Activated CD4-positive, alpha-beta memory T cell treated with anti-CD3 and anti-CD28 coated beads, Interleukin-2, amount 10 ng/mL, durations not matched to agents 7 days and 5 days (primary cell): Measurements from ENCODE around the gene CCK. TPM values are rescaled to one million over a fixed set of nuclear protein-coding genes. Genes with fewer than 3 reads are reported as not detected.
A peak's percentile ranks its signal among the peaks of the same experiment; 100 is the strongest.

Source experiments
- CTCF ChIA-PET: fragments of 350-600 bp; sonication (Branson Sonifier 250); formaldehyde crosslinking; loops from one replicate; lab custom pipeline; 2021; ENCODE audit warnings: antibody characterized with exemption, inconsistent platforms; lab: Charles Lee
- POLR2A ChIA-PET: fragments of 350-600 bp; sonication (Branson Sonifier 250); formaldehyde crosslinking; loops from one replicate; lab custom pipeline; 2021; ENCODE audit warnings: antibody characterized with exemption; lab: Charles Lee
- DNase-seq: peaks from one replicate; pipeline ENCODE4 v3.0.0-alpha.2; 2020
- H3K27ac Mint-ChIP-seq: one replicate; pipeline ENCODE4 v1.8.0; 2021; ENCODE audit warnings: mild to moderate bottlenecking, mixed read lengths
- H3K27me3 Mint-ChIP-seq: one replicate; pipeline ENCODE4 v1.8.0; 2021; ENCODE audit warnings: mixed read lengths
- H3K36me3 Mint-ChIP-seq: one replicate; pipeline ENCODE4 v1.8.0; 2021; ENCODE audit warnings: low read depth, mixed read lengths
- H3K4me1 Mint-ChIP-seq: one replicate; pipeline ENCODE4 v1.8.0; 2021; ENCODE audit warnings: mixed read lengths
- H3K4me3 Mint-ChIP-seq: one replicate; pipeline ENCODE4 v1.8.0; 2021; ENCODE audit warnings: mild to moderate bottlenecking, mixed read lengths
- H3K9me3 Mint-ChIP-seq: one replicate; pipeline ENCODE4 v1.8.0; 2021; ENCODE audit warnings: mixed read lengths
- total RNA-seq, 2 experiments: library from RNA; stranded (reverse); gene quantifications; one replicate each; pipeline ENCODE4 v1.2.3, GENCODE V29; 2021

CCK gene
- total RNA-seq, 2 experiments from 2014 or later, result not detected

GRCh38 chr3:42214565-42215283 lies 51.3 kb downstream of the CCK start:
- Mint-ChIP-seq H3K4me3 (no peak overlapping the region), H3K27ac (no peak overlapping the region), H3K9me3 (no peaks in the 10 kb centered on the region), H3K4me1 (peaks cover 50% of the 10 kb centered on the region), H3K36me3 (peaks cover 24% of the 10 kb centered on the region), H3K27me3 (no peaks in the 10 kb centered on the region)
- POLR2A ChIA-PET, result interaction anchor here (1.1 kb wide), 1 partner anchor 9 kb away, joined by 4 read pairs; no protein-coding TSS in a partner anchor
- no peak for DNase-seq
- CTCF ChIA-PET, result interaction anchor here (1.3 to 4.3 kb wide), 3 partner anchors 21 to 27 kb away, joined by 3 to 28 read pairs (median 3); no protein-coding TSS in a partner anchor

DNA sequence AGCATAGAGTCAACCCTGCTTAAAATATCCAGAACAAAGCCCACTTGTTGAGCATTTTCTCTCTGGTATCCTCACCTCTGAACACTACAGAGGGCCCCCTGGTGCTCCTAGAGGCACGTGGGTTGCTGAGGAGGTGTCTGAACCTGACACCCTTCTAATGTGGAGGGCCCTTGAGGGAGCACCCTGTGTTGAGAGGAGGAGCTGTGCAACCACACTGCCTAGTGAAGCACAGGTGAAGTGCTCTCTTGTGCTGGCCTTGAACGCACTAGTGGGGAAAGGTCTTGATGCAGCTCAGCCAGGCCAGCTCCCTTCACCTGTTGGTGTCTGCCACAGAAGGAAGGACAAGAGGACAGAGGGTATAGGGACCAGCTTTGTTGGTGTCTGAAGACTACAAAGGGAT lies 51.9 kb downstream of the CCK start:
- peaks cover 24% of the 10 kb centered on the region for H3K36me3 Mint-ChIP-seq
- DNase-seq, result no peak
- ChIA-PET POLR2A (interaction anchor here (1.1 kb wide), 1 partner anchor 9 kb away, joined by 4 read pairs; no protein-coding TSS in a partner anchor), CTCF (interaction anchor here (4.3 kb wide), 1 partner anchor 23 kb away, joined by 28 read pairs; no protein-coding TSS in a partner anchor)
- no peaks in the 10 kb centered on the region for H3K27me3 Mint-ChIP-seq
- no peak overlapping the region for H3K4me3 Mint-ChIP-seq
- H3K9me3 Mint-ChIP-seq, result no peaks in the 10 kb centered on the region
- peak overlapping the region; percentile 33 for H3K27ac Mint-ChIP-seq
- H3K4me1 Mint-ChIP-seq, result peaks cover 50% of the 10 kb centered on the region

GRCh38 chr3:42213417-42213816 lies 52.6 kb downstream of the CCK start:
- Mint-ChIP-seq H3K4me1 (peaks cover 50% of the 10 kb centered on the region), H3K9me3 (no peaks in the 10 kb centered on the region), H3K27me3 (no peaks in the 10 kb centered on the region), H3K36me3 (peaks cover 27% of the 10 kb centered on the region), H3K4me3 (no peak overlapping the region), H3K27ac (peak overlapping the region; percentile 33)
- peak; percentile 25 for DNase-seq
- CTCF ChIA-PET, result interaction anchor here (4.3 kb wide), 1 partner anchor 22 kb away, joined by 28 read pairs; no protein-coding TSS in a partner anchor
- POLR2A ChIA-PET, result no interaction called here

- peaks cover 29% of the 10 kb centered on the region for H3K4me1 Mint-ChIP-seq
- H3K9me3 Mint-ChIP-seq, result no peaks in the 10 kb centered on the region
- H3K4me3 Mint-ChIP-seq, result no peak overlapping the region
- POLR2A ChIA-PET, result no interaction called here
- no peak for DNase-seq
- peaks cover 27% of the 10 kb centered on the region for H3K36me3 Mint-ChIP-seq
- H3K27me3 Mint-ChIP-seq, result no peaks in the 10 kb centered on the region
- H3K27ac Mint-ChIP-seq, result no peak overlapping the region
- CTCF ChIA-PET, result interaction anchor here (0.7 to 2.3 kb wide), 2 partner anchors 19 to 21 kb away, joined by 7 to 16 read pairs; no protein-coding TSS in a partner anchor
Measured at GRCh38 chr3:42210726-42211125, 55.3 kb downstream of the CCK start.

DNA sequence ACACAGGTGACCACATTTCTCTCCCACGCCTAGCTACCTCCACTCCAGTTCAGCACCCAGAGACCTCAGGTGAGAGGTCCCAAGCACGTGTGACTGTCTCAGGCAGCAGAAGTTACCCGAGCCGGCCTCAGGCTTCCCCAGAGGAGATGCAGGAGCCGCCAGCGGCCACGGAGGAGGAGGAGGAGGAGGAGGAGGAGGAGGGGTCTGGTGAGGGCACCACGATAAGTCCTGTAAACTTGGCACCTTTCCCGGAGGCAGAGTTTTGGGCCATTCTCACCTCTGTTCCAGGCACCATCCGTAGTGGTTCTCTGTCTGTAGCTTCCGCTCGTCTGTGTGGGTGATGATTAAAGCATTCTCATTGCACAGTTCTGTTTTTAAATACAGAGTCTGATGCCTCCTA lies 56.1 kb downstream of the CCK start:
- no peak for DNase-seq
- H3K36me3 Mint-ChIP-seq, result peaks cover 27% of the 10 kb centered on the region
- no peaks in the 10 kb centered on the region for H3K9me3 Mint-ChIP-seq
- CTCF ChIA-PET, result interaction anchor here (2.3 kb wide), 1 partner anchor 18 kb away, joined by 16 read pairs; no protein-coding TSS in a partner anchor
- H3K4me3 Mint-ChIP-seq, result no peak overlapping the region
- no peak overlapping the region for H3K27ac Mint-ChIP-seq
- no peaks in the 10 kb centered on the region for H3K27me3 Mint-ChIP-seq
- POLR2A ChIA-PET, result interaction anchor here (0.7 kb wide), 1 partner anchor 1081 kb away, joined by 3 read pairs; no protein-coding TSS in a partner anchor
- H3K4me1 Mint-ChIP-seq, result peaks cover 24% of the 10 kb centered on the region

Other genes with a start within 250 kb of the CCK start
- 10 to 100 TPM; 23.7 to 25.9 TPM for gene TRAK1, start 174.8 kb downstream of the CCK start, total RNA-seq
- not detected for gene LYZL4, start 144.4 kb upstream of the CCK start, total RNA-seq
- 1 to 10 TPM; 7.5 to 9.6 TPM for gene VIPR1, start 236.5 kb upstream of the CCK start, total RNA-seq